BLaER1 treated with 17β-estradiol and CSF1 and Interleukin-3, amounts not matched to agents 10 nM and 100 nM (cell line): ENCODE results near the gene ETS2.

Source experiments
- H3K27ac ChIP-seq, 11 experiments: shearing (Covaris generic); formaldehyde crosslinking; 2 replicates each; pipeline ENCODE4 v1.8.1; 2022
- H3K27me3 ChIP-seq, 11 experiments: shearing (Covaris generic); formaldehyde crosslinking; 2 replicates each; pipeline ENCODE4 v1.8.1; 2022
- H3K36me3 ChIP-seq, 11 experiments: shearing (Covaris generic); formaldehyde crosslinking; 2 replicates each; pipeline ENCODE4 v1.8.1; 2022
- H3K4me1 ChIP-seq, 10 experiments: shearing (Covaris generic); formaldehyde crosslinking; 2 replicates each; pipeline ENCODE4 v1.8.1; 2022
- H3K4me2 ChIP-seq, 11 experiments: shearing (Covaris generic); formaldehyde crosslinking; 2 replicates each; pipeline ENCODE4 v1.8.1; 2022
- H3K4me3 ChIP-seq, 10 experiments: shearing (Covaris generic); formaldehyde crosslinking; 2 replicates each; pipeline ENCODE4 v1.8.1; 2022
- H3K9ac ChIP-seq, 11 experiments: shearing (Covaris generic); formaldehyde crosslinking; 2 replicates each; pipeline ENCODE4 v1.8.1; 2022
- H3K9me3 ChIP-seq, 11 experiments: shearing (Covaris generic); formaldehyde crosslinking; replicated peaks in 1 of 11; 2 replicates each; pipeline ENCODE4 v1.8.1; 2022
- H4K20me1 ChIP-seq, 11 experiments: shearing (Covaris generic); formaldehyde crosslinking; 2 replicates each; pipeline ENCODE4 v1.8.1; 2022
- Cebpa-rat ChIP-seq, 11 experiments: shearing (Covaris generic); IDR thresholded peaks; 2 replicates each; pipeline ENCODE4 v1.8.1; 2022

The ETS2 gene

DNA sequence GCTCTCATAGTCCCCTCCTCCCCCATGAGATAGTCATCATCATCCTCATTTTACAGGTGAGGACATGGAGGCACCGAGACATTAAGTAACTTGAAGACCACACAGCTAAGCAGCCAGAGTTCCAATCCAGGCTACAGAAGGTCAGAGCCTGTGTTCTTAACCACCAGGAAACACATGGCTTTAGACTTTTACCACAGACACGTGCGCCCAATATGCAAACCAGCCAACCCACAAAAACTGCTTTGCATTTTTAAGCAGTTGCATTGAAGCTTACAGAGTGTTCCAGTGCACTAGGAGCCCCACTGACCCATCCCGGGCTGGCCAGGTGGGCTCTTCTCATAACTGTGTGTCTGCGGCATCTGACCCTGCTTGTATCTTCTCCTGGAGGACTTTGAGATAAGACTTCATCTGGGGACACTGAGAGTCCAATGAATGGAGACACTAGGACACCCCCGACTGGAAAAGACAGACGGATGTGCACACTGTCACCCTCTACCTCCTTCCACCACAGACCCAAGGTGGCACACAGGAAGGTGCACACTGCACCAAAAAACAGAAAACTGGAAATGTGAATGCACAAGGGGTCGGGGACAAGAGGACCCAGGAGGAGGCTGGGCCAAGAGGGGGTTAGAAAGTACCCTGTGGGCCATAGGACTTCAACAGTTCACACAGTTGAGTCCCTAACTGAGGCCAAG, 56.4 kb downstream of the ETS2 start:
- H3K9me3 ChIP-seq = peaks cover 0 to 10% (median 3%) of the 10 kb centered on the region in 11 experiments; a peak in 4 of 22 replicates
- peak overlapping the region in 5 of 11 experiments; percentile 1 to 71 (median 62); a peak in 10 of 22 replicates for H3K9ac ChIP-seq
- no peak overlapping the region; a peak in 2 of 20 replicates for H3K4me3 ChIP-seq

DNA sequence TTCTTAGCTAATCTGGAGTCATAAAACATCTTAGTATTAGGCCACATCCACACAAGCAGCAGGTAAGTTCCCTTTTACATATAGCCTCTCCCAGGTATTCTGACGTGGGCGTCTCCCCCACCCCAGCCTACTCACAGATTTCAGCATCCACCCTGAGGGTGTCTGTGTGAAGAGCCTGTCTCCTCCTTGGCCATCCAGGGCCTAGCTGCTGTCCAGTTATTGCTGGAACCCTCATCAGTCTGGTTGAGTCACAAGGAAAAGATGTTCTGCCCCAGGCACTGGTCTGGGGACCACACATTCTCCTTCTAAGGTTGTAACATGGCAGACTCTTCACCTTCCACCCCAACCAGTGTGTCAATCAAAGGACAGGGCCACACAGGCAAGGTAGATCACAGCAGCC, 57.6 kb downstream of the ETS2 start:
- Histone ChIP-seq H3K9me3 (peaks cover 0 to 12% (median 4%) of the 10 kb centered on the region in 11 experiments; a peak in 4 of 22 replicates), H3K27ac (peak overlapping the region in 6 of 11 experiments; percentile 48 to 84 (median 80); a peak in 12 of 22 replicates), H3K36me3 (no peaks in the 10 kb centered on the region), H3K4me2 (peak overlapping the region in 10 of 11 experiments; percentile 68 to 88 (median 78); a peak in 19 of 22 replicates), H3K27me3 (peaks cover 0 to 10% (median 0%) of the 10 kb centered on the region in 11 experiments; a peak in 1 of 22 replicates), H4K20me1 (no peaks in the 10 kb centered on the region), H3K4me3 (no peak overlapping the region), H3K4me1 (peaks cover 23 to 72% (median 64%) of the 10 kb centered on the region in 10 experiments), H3K9ac (peak overlapping the region in 2 of 11 experiments; percentile 50 to 71; a peak in 3 of 22 replicates)
- no peak for TF ChIP-seq Cebpa-rat (IDR thresholded peaks at IDR 0.05)

More for the DNA sequence above, 56.4 kb downstream of the ETS2 start:
- Histone ChIP-seq H3K36me3 (no peaks in the 10 kb centered on the region), H3K27ac (peak overlapping the region in 9 of 11 experiments; percentile 5 to 84 (median 51); a peak in 14 of 22 replicates), H3K27me3 (peaks cover 0 to 10% (median 0%) of the 10 kb centered on the region in 11 experiments; a peak in 1 of 22 replicates), H4K20me1 (no peaks in the 10 kb centered on the region), H3K4me1 (peaks cover 23 to 78% (median 72%) of the 10 kb centered on the region in 10 experiments), H3K4me2 (peak overlapping the region; percentile 68 to 88 (median 78))
- TF ChIP-seq Cebpa-rat (IDR thresholded peaks at IDR 0.05) = no peak

DNA sequence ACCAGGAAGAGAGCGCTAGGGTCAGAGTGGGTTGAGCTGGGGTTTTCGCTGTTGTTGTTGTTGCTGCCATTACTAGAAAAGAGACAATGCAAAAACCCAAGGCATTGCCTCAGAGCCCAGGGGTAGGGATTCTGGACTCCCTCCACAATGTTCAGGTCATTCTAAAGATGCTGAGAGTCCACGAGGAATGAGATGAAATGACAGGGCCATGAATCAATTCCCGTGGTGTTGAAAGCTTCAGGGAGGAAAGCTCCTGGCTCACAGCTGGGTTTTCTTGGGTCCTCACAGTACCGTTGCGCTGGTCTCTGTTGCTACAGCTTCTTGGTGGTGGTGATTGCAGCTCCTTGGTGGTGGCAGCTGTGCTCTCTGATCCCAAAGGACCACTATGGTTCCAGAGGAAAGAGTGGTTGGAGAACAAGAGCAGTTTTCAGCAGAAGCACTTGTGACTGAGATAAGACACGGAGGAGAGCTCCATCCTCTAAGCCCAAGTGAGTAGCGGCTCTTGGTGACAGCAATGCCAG, 58.2 kb downstream of the ETS2 start:
- peaks cover 0 to 12% (median 4%) of the 10 kb centered on the region in 11 experiments; a peak in 4 of 22 replicates for H3K9me3 ChIP-seq
- H3K9ac ChIP-seq = peak overlapping the region in 3 of 11 experiments; percentile 42 to 71 (median 50); a peak in 5 of 22 replicates
- peaks cover 24 to 72% (median 64%) of the 10 kb centered on the region in 10 experiments for H3K4me1 ChIP-seq
- no peaks in the 10 kb centered on the region for H3K36me3 ChIP-seq
- H3K27me3 ChIP-seq = peaks cover 0 to 10% (median 0%) of the 10 kb centered on the region in 11 experiments; a peak in 1 of 22 replicates
- H3K27ac ChIP-seq = peak overlapping the region in 6 of 11 experiments; percentile 48 to 84 (median 80); a peak in 10 of 22 replicates
- no peak overlapping the region for H3K4me3 ChIP-seq
- H3K4me2 ChIP-seq = peak overlapping the region in 9 of 11 experiments; percentile 20 to 88 (median 78); a peak in 17 of 22 replicates
- TF ChIP-seq Cebpa-rat (IDR thresholded peaks at IDR 0.05) = peak in 4 of 11 experiments; percentile 19 to 83 (median 46); a peak in 5 of 22 replicates
- H4K20me1 ChIP-seq = no peaks in the 10 kb centered on the region

DNA sequence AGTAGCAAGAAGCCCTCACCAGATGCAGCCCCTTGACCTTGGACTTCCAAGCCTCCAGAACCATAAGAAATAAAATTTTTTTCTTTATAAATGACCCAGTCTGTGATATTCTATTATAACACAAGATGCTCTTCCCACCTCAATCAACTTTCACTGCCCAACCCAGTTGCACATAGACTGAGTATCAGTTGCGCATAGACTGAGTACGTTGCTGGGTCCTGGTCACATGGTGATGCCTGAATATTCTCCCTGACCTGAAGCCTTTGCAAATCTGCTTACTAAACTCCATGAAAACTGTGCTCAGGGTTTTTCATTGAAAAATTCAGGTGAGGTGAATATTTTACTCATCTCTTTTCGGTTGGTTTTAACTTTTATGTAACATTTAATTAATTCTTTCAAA, 59.2 kb downstream of the ETS2 start:
- H3K9me3 ChIP-seq = peaks cover 0 to 12% (median 4%) of the 10 kb centered on the region in 11 experiments; a peak in 4 of 22 replicates
- H3K27ac ChIP-seq = peak overlapping the region in 3 of 11 experiments; percentile 80 to 84 (median 84); a peak in 3 of 22 replicates
- H3K36me3 ChIP-seq = no peaks in the 10 kb centered on the region
- H3K4me1 ChIP-seq = peaks cover 34 to 72% (median 65%) of the 10 kb centered on the region in 10 experiments
- peak overlapping the region in 6 of 11 experiments; percentile 1 to 88 (median 80); a peak in 7 of 22 replicates for H3K4me2 ChIP-seq
- H3K9ac ChIP-seq = no peak overlapping the region
- H4K20me1 ChIP-seq = no peaks in the 10 kb centered on the region
- H3K27me3 ChIP-seq = peaks cover 0 to 10% (median 0%) of the 10 kb centered on the region in 11 experiments; a peak in 1 of 22 replicates
- no peak for TF ChIP-seq Cebpa-rat (IDR thresholded peaks at IDR 0.05)
- H3K4me3 ChIP-seq = no peak overlapping the region

DNA sequence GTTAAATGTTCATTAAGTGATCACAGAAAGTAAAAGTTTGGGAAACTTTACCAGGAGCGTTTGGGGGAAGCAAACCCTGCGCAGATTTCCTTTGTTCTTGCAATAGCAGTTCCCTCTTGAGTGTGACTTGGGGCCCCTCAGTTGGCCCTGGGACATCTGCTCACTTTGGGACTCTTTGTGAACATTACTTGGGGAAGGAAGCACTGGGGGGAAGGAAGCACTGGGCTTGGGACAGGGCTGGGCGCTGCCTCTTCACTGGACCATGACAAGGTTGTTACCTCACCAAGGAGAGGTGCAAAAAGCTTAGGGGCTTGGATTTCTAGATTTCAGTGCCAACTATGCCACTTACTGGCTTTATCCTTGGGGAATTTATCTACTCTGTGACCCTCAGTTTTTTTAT, 63.5 kb downstream of the ETS2 start:
- H3K4me3 ChIP-seq = no peak overlapping the region
- peak overlapping the region in 8 of 11 experiments; percentile 11 to 74 (median 46); a peak in 16 of 22 replicates for H3K27ac ChIP-seq
- peak overlapping the region; percentile 65 to 87 (median 76) for H3K4me2 ChIP-seq

DNA sequence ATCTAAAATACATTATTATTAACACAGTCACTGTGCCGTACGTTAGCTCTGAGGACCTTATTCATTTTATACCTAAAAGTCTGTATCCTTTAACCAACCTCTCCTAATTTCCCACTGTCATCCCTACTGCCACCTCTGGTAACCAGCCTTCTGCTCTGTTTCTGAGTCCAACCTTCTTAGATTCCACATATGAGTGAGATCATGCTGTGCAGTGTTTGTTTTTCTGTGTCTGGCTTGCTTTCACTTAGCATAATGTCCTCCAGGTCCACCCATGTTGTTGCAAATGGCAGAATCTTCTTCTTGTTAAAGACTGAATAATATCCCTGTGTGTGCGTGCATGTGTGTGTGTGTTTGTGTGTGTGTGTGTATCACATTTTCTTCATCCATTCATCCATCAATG, 64.2 kb downstream of the ETS2 start:
- H3K36me3 ChIP-seq = no peaks in the 10 kb centered on the region
- H4K20me1 ChIP-seq = no peaks in the 10 kb centered on the region
- peaks cover 4 to 34% (median 23%) of the 10 kb centered on the region in 11 experiments; a peak in 18 of 22 replicates for H3K9me3 ChIP-seq
- H3K4me1 ChIP-seq = peaks cover 17 to 35% (median 24%) of the 10 kb centered on the region in 10 experiments
- no peak overlapping the region for H3K4me3 ChIP-seq
- H3K27ac ChIP-seq = peak overlapping the region in 5 of 11 experiments; percentile 38 to 74 (median 55); a peak in 10 of 22 replicates
- no peaks in the 10 kb centered on the region for H3K27me3 ChIP-seq
- H3K9ac ChIP-seq = no peak overlapping the region
- TF ChIP-seq Cebpa-rat (IDR thresholded peaks at IDR 0.05) = no peak
- H3K4me2 ChIP-seq = peak overlapping the region; percentile 65 to 87 (median 76); a peak in 20 of 22 replicates

More for the DNA sequence above, 63.5 kb downstream of the ETS2 start:
- Histone ChIP-seq H4K20me1 (no peaks in the 10 kb centered on the region), H3K36me3 (no peaks in the 10 kb centered on the region), H3K9me3 (peaks cover 4 to 34% (median 23%) of the 10 kb centered on the region in 11 experiments; a peak in 17 of 22 replicates), H3K27me3 (0 out of 22 replicates have a peak, but pooled peaks cover 0 to 2% (median 0%) of the 10 kb centered on the region in 11 experiments), H3K9ac (peak overlapping the region in 1 of 11 experiments; percentile 1; a peak in 2 of 22 replicates), H3K4me1 (peaks cover 13 to 38% (median 28%) of the 10 kb centered on the region in 10 experiments)
- no peak for TF ChIP-seq Cebpa-rat (IDR thresholded peaks at IDR 0.05)
